ENCODE data around the gene XPOT.
A peak's percentile ranks its signal among the peaks of the same experiment; 100 is the strongest.

XPOT gene

GRCh38 chr12:64428956-64429355 lies 24.8 kb downstream of the XPOT start:
- no peak for DNase-seq

- DNase-seq = no peak
Measured at GRCh38 chr12:64430886-64431285, 26.7 kb downstream of the XPOT start.

- no peak for DNase-seq
Measured at GRCh38 chr12:64431791-64432190, 27.6 kb downstream of the XPOT start.

GRCh38 chr12:64433915-64434314 lies 29.7 kb downstream of the XPOT start:
- no peak for DNase-seq

GRCh38 chr12:64440100-64440499 lies 35.9 kb downstream of the XPOT start:
- DNase-seq = no peak

GRCh38 chr12:64445490-64445889 lies 41.3 kb downstream of the XPOT start:
- DNase-seq = no peak

- DNase-seq = no peak
Measured at GRCh38 chr12:64446295-64446694, 42.1 kb downstream of the XPOT start.

- no peak for DNase-seq
Measured at GRCh38 chr12:64450057-64450640, 46.0 kb downstream of the XPOT start.

- no peak for DNase-seq
Measured at GRCh38 chr12:64450711-64451486, 46.7 kb downstream of the XPOT start.

- DNase-seq = peak; percentile 42
Measured at GRCh38 chr12:64451687-64452558, 47.7 kb downstream of the XPOT start, which contains the start of gene TBK1. TBK1 (plus strand) TSS chr12:64452120; CDS start chr12:64455871, 3,751 bp downstream.

GRCh38 chr12:64452559-64453329 lies 48.6 kb downstream of the XPOT start:
- no peak for DNase-seq

- no peak for DNase-seq
Measured at GRCh38 chr12:64455506-64455905, 51.3 kb downstream of the XPOT start.

- no peak for DNase-seq
Measured at GRCh38 chr12:64456119-64456518, 51.9 kb downstream of the XPOT start.

GRCh38 chr12:64457032-64457431 lies 52.8 kb downstream of the XPOT start:
- DNase-seq = no peak

GRCh38 chr12:64457466-64457865 lies 53.3 kb downstream of the XPOT start:
- no peak for DNase-seq

- DNase-seq = no peak
Measured at GRCh38 chr12:64457923-64458322, 53.7 kb downstream of the XPOT start.

- no peak for DNase-seq
Measured at GRCh38 chr12:64459394-64459891, 55.3 kb downstream of the XPOT start.

GRCh38 chr12:64461634-64462414 lies 57.6 kb downstream of the XPOT start:
- no peak for DNase-seq

- DNase-seq = no peak
Measured at GRCh38 chr12:64466178-64466577, 62.0 kb downstream of the XPOT start.

- no peak for DNase-seq
Measured at GRCh38 chr12:64468966-64469365, 64.8 kb downstream of the XPOT start.

GRCh38 chr12:64469455-64470142 lies 65.4 kb downstream of the XPOT start:
- no peak for DNase-seq
